ENCODE data around the gene CACNA1C. TPM values are rescaled to one million over a fixed set of nuclear protein-coding genes. Genes with fewer than 3 reads are reported as not detected.
A peak's percentile ranks its signal among the peaks of the same experiment; 100 is the strongest.

Gene CACNA1C
- total RNA-seq, 4 donors from 2014 or later, result 44.1 to 104 (median 49.4) TPM

- Histone ChIP-seq H3K4me3 (no peak overlapping the region), H3K36me3 (peaks cover 0 to 9% (median 0%) of the 10 kb centered on the region in 4 donors), H3K4me1 (peaks cover 19 to 28% (median 24%) of the 10 kb centered on the region in 4 donors), H3K9me3 (no peaks in the 10 kb centered on the region), H3K27me3 (no peaks in the 10 kb centered on the region), H3K27ac (replicated peaks in 1 of 4) (no peak overlapping the region)
- no peak for TF ChIP-seq POLR2AphosphoS5 (IDR thresholded peaks at IDR 0.05)
- TF ChIP-seq CTCF (IDR thresholded peaks at IDR 0.05), result no peak
- intact Hi-C loops (cut with DNase I), result no loop called here
- WGBS, result 78% methylated on average over 12 of the region's 15 CpGs
- DNase-seq (ENCODE audit: extremely low spot score), result no peak
Observed at GRCh38 chr12:2190896-2191533, 138.2 kb downstream of the CACNA1C start.

- intact Hi-C loops (cut with DNase I), result no loop called here
- 86% methylated on average over 19 of the region's 19 CpGs for WGBS
- TF ChIP-seq POLR2AphosphoS5 (IDR thresholded peaks at IDR 0.05) (no peak), CTCF (IDR thresholded peaks at IDR 0.05) (no peak), EP300 (IDR thresholded peaks at IDR 0.05) (no peak)
- Histone ChIP-seq H3K36me3 (peaks cover 0 to 9% (median 0%) of the 10 kb centered on the region in 4 donors), H3K27ac (replicated peaks in 1 of 4) (no peak overlapping the region), H3K4me1 (peaks cover 21 to 34% (median 28%) of the 10 kb centered on the region in 4 donors), H3K9me3 (no peaks in the 10 kb centered on the region), H3K27me3 (no peaks in the 10 kb centered on the region), H3K4me3 (no peak overlapping the region)
- DNase-seq (ENCODE audit: extremely low spot score), result no peak
Observed at GRCh38 chr12:2191534-2192153, 138.9 kb downstream of the CACNA1C start.

GRCh38 chr12:2192231-2192630 lies 139.4 kb downstream of the CACNA1C start:
- TF ChIP-seq POLR2AphosphoS5 (IDR thresholded peaks at IDR 0.05) (no peak), CTCF (IDR thresholded peaks at IDR 0.05) (no peak), POLR2A (IDR thresholded peaks at IDR 0.05; ENCODE audit: low read depth) (no peak), EP300 (IDR thresholded peaks at IDR 0.05) (no peak)
- Histone ChIP-seq H3K27ac (replicated peaks in 1 of 4) (no peak overlapping the region), H3K27me3 (no peaks in the 10 kb centered on the region), H3K4me1 (peaks cover 25 to 39% (median 34%) of the 10 kb centered on the region in 4 donors), H3K36me3 (peaks cover 0 to 9% (median 0%) of the 10 kb centered on the region in 4 donors), H3K4me3 (no peak overlapping the region), H3K9me3 (no peaks in the 10 kb centered on the region)
- DNase-seq (ENCODE audit: extremely low spot score), result no peak
- WGBS, result 78% methylated on average over 10 of the region's 10 CpGs
- intact Hi-C loops (cut with DNase I), result no loop called here

GRCh38 chr12:2194060-2194459 lies 141.3 kb downstream of the CACNA1C start:
- intact Hi-C loops (cut with DNase I), result no loop called here
- TF ChIP-seq CTCF (IDR thresholded peaks at IDR 0.05), result no peak
- no peak for TF ChIP-seq EP300 (IDR thresholded peaks at IDR 0.05)
- no peak for TF ChIP-seq POLR2AphosphoS5 (IDR thresholded peaks at IDR 0.05)
- no peak for TF ChIP-seq POLR2A (IDR thresholded peaks at IDR 0.05; ENCODE audit: low read depth)
- no peak overlapping the region for H3K4me3 ChIP-seq
- H3K9me3 ChIP-seq, result no peaks in the 10 kb centered on the region
- 53% methylated on average over 4 of the region's 4 CpGs for WGBS
- no peak for DNase-seq (ENCODE audit: extremely low spot score)
- H3K27me3 ChIP-seq, result no peaks in the 10 kb centered on the region
- H3K4me1 ChIP-seq, result peaks cover 40 to 54% (median 50%) of the 10 kb centered on the region in 4 donors
- peaks cover 0 to 9% (median 0%) of the 10 kb centered on the region in 4 donors for H3K36me3 ChIP-seq
- H3K27ac ChIP-seq (replicated peaks in 1 of 4), result peak overlapping the region; percentile 25 to 72 (median 34)
